Measurements from ENCODE around the gene PPP1R27. TPM values are rescaled to one million over a fixed set of nuclear protein-coding genes. Genes with fewer than 3 reads are reported as not detected.

Gene PPP1R27
- polyA plus RNA-seq: not detected

GRCh38 chr17:81834831-81835267 is at the start of gene PPP1R27:
Gene PPP1R27 (minus strand): TSS chr17:81835050. CDS start chr17:81834953, 97 bp downstream.
- Mint-ChIP-seq H3K36me3 (no peaks in the 10 kb centered on the region), H3K27me3 (no peaks in the 10 kb centered on the region), H3K9me3 (no peaks in the 10 kb centered on the region), H3K27ac (peak within 1 kb of the TSS in 2 of 3 donors; percentile 91 to 92), H3K4me1 (peaks cover 7 to 18% (median 14%) of the 10 kb centered on the region in 3 donors), H3K4me3 (peak within 1 kb of the TSS; percentile 81 to 94 (median 86))

- H3K4me1 Mint-ChIP-seq: peaks cover 0 to 7% (median 6%) of the 10 kb centered on the region in 3 donors
Observed at GRCh38 chr17:81884520-81884919, 49.7 kb upstream of the PPP1R27 start.

GRCh38 chr17:81879121-81879520 is 44.3 kb upstream of the PPP1R27 start:
- peak overlapping the region in 1 of 3 donors; percentile 43 for H3K27ac Mint-ChIP-seq
- H3K4me1 Mint-ChIP-seq: peaks cover 0 to 2% (median 0%) of the 10 kb centered on the region in 3 donors
- H3K27me3 Mint-ChIP-seq: no peaks in the 10 kb centered on the region
- H3K9me3 Mint-ChIP-seq: no peaks in the 10 kb centered on the region
- no peak overlapping the region for H3K4me3 Mint-ChIP-seq
- H3K36me3 Mint-ChIP-seq: peaks cover 8% of the 10 kb centered on the region

More at GRCh38 chr17:81884520-81884919, 49.7 kb upstream of the PPP1R27 start:
- Mint-ChIP-seq H3K27me3 (no peaks in the 10 kb centered on the region), H3K27ac (no peak overlapping the region), H3K9me3 (no peaks in the 10 kb centered on the region), H3K36me3 (peaks cover 5% of the 10 kb centered on the region), H3K4me3 (no peak overlapping the region)

- Mint-ChIP-seq H3K9me3 (no peaks in the 10 kb centered on the region), H3K4me1 (peaks cover 0 to 7% (median 0%) of the 10 kb centered on the region in 3 donors), H3K36me3 (peaks cover 8% of the 10 kb centered on the region), H3K4me3 (peak overlapping the region in 1 of 4 donors; percentile 82), H3K27ac (peak overlapping the region in 1 of 3 donors; percentile 45), H3K27me3 (no peaks in the 10 kb centered on the region)
Observed at GRCh38 chr17:81878294-81878693, 43.4 kb upstream of the PPP1R27 start.

- Mint-ChIP-seq H3K4me1 (peaks cover 0 to 11% (median 4%) of the 10 kb centered on the region in 3 donors), H3K4me3 (peak overlapping the region in 1 of 4 donors; percentile 82), H3K27ac (peak overlapping the region in 2 of 3 donors; percentile 35 to 92), H3K36me3 (peaks cover 8% of the 10 kb centered on the region), H3K9me3 (no peaks in the 10 kb centered on the region), H3K27me3 (no peaks in the 10 kb centered on the region)
Observed at GRCh38 chr17:81877569-81877968, 42.7 kb upstream of the PPP1R27 start.

GRCh38 chr17:81871387-81872230 is 36.8 kb upstream of the PPP1R27 start:
- Mint-ChIP-seq H3K27me3 (no peaks in the 10 kb centered on the region), H3K9me3 (no peaks in the 10 kb centered on the region), H3K4me1 (peaks cover 13 to 20% (median 13%) of the 10 kb centered on the region in 3 donors), H3K36me3 (peaks cover 2% of the 10 kb centered on the region), H3K4me3 (peak overlapping the region; percentile 87 to 95 (median 92)), H3K27ac (peak overlapping the region; percentile 94 to 99 (median 96))

GRCh38 chr17:81870981-81871386 is 36.1 kb upstream of the PPP1R27 start, which contains the start of gene ARHGDIA:
Gene ARHGDIA (minus strand): TSS chr17:81871337. CDS start chr17:81869930, 1,407 bp downstream.
- Mint-ChIP-seq H3K27ac (peak within 1 kb of the TSS; percentile 94 to 99 (median 97)), H3K36me3 (peaks cover 2% of the 10 kb centered on the region), H3K27me3 (no peaks in the 10 kb centered on the region), H3K9me3 (no peaks in the 10 kb centered on the region), H3K4me1 (peaks cover 13 to 20% (median 13%) of the 10 kb centered on the region in 3 donors), H3K4me3 (peak within 1 kb of the TSS; percentile 87 to 97 (median 96))

- H3K27me3 Mint-ChIP-seq: no peaks in the 10 kb centered on the region
- H3K4me1 Mint-ChIP-seq: peaks cover 13 to 20% (median 14%) of the 10 kb centered on the region in 3 donors
- no peaks in the 10 kb centered on the region for H3K9me3 Mint-ChIP-seq
- peak overlapping the region; percentile 83 to 97 (median 94) for H3K4me3 Mint-ChIP-seq
- H3K36me3 Mint-ChIP-seq: peaks cover 2% of the 10 kb centered on the region
- H3K27ac Mint-ChIP-seq: peak overlapping the region; percentile 93 to 99 (median 97)
Observed at GRCh38 chr17:81870131-81870980, 35.5 kb upstream of the PPP1R27 start.

- Mint-ChIP-seq H3K4me3 (peak overlapping the region; percentile 83 to 97 (median 94)), H3K4me1 (peaks cover 13 to 22% (median 14%) of the 10 kb centered on the region in 3 donors), H3K9me3 (no peaks in the 10 kb centered on the region), H3K27me3 (no peaks in the 10 kb centered on the region), H3K27ac (peak overlapping the region; percentile 93 to 99 (median 97)), H3K36me3 (peaks cover 2% of the 10 kb centered on the region)
Observed at GRCh38 chr17:81869221-81870130, 34.6 kb upstream of the PPP1R27 start.

GRCh38 chr17:81868674-81869220 is 33.9 kb upstream of the PPP1R27 start:
- H3K27me3 Mint-ChIP-seq: no peaks in the 10 kb centered on the region
- no peaks in the 10 kb centered on the region for H3K9me3 Mint-ChIP-seq
- peaks cover 14 to 19% (median 14%) of the 10 kb centered on the region in 3 donors for H3K4me1 Mint-ChIP-seq
- peak overlapping the region; percentile 93 to 99 (median 97) for H3K27ac Mint-ChIP-seq
- H3K4me3 Mint-ChIP-seq: peak overlapping the region in 3 of 4 donors; percentile 92 to 97 (median 96)
- H3K36me3 Mint-ChIP-seq: peaks cover 4% of the 10 kb centered on the region

- no peaks in the 10 kb centered on the region for H3K9me3 Mint-ChIP-seq
- H3K4me3 Mint-ChIP-seq: peak overlapping the region in 1 of 4 donors; percentile 73
- peaks cover 4% of the 10 kb centered on the region for H3K36me3 Mint-ChIP-seq
- H3K27me3 Mint-ChIP-seq: no peaks in the 10 kb centered on the region
- H3K27ac Mint-ChIP-seq: peak overlapping the region; percentile 53 to 99 (median 97)
- peaks cover 16 to 20% (median 19%) of the 10 kb centered on the region in 3 donors for H3K4me1 Mint-ChIP-seq
Observed at GRCh38 chr17:81867991-81868673, 33.3 kb upstream of the PPP1R27 start.

GRCh38 chr17:81867170-81867990 is 32.5 kb upstream of the PPP1R27 start:
- Mint-ChIP-seq H3K27me3 (no peaks in the 10 kb centered on the region), H3K36me3 (peaks cover 4% of the 10 kb centered on the region), H3K27ac (peak overlapping the region; percentile 63 to 99 (median 91)), H3K4me1 (peaks cover 12 to 20% (median 19%) of the 10 kb centered on the region in 3 donors), H3K4me3 (peak overlapping the region in 2 of 4 donors; percentile 27 to 73), H3K9me3 (no peaks in the 10 kb centered on the region)
